Measurements from ENCODE around the gene PTPN18. TPM values are rescaled to one million over a fixed set of nuclear protein-coding genes. Genes with fewer than 3 reads are reported as not detected.

Gene PTPN18
- total RNA-seq, 1 experiment from 2014 or later = 24.4 TPM

- no peak for DNase-seq (ENCODE audit: low spot score)
- in situ Hi-C loops (cut with HindIII; ENCODE audit: low sequenced_read_pairs) = no loop called here
Observed at GRCh38 chr2:130376433-130377293, 20.8 kb downstream of the PTPN18 start.

GRCh38 chr2:130377491-130377890 lies 21.6 kb downstream of the PTPN18 start:
- DNase-seq (ENCODE audit: low spot score) = no peak
- in situ Hi-C loops (cut with HindIII; ENCODE audit: low sequenced_read_pairs) = no loop called here

GRCh38 chr2:130378206-130378897 lies 22.5 kb downstream of the PTPN18 start:
- DNase-seq (ENCODE audit: low spot score) = no peak
- in situ Hi-C loops (cut with HindIII; ENCODE audit: low sequenced_read_pairs) = no loop called here

- in situ Hi-C loops (cut with HindIII; ENCODE audit: low sequenced_read_pairs) = no loop called here
- DNase-seq (ENCODE audit: low spot score) = no peak
Observed at GRCh38 chr2:130378898-130379214, 23.0 kb downstream of the PTPN18 start.

GRCh38 chr2:130380096-130380934 lies 24.5 kb downstream of the PTPN18 start:
- in situ Hi-C loops (cut with HindIII; ENCODE audit: low sequenced_read_pairs) = no loop called here
- DNase-seq (ENCODE audit: low spot score) = no peak

GRCh38 chr2:130381145-130381544 lies 25.3 kb downstream of the PTPN18 start:
- in situ Hi-C loops (cut with HindIII; ENCODE audit: low sequenced_read_pairs) = no loop called here
- DNase-seq (ENCODE audit: low spot score) = no peak

GRCh38 chr2:130381619-130382018 lies 25.8 kb downstream of the PTPN18 start:
- in situ Hi-C loops (cut with HindIII; ENCODE audit: low sequenced_read_pairs) = no loop called here
- DNase-seq (ENCODE audit: low spot score) = no peak

GRCh38 chr2:130382313-130382917 lies 26.6 kb downstream of the PTPN18 start:
- in situ Hi-C loops (cut with HindIII; ENCODE audit: low sequenced_read_pairs) = no loop called here
- DNase-seq (ENCODE audit: low spot score) = no peak

- no peak for DNase-seq (ENCODE audit: low spot score)
- in situ Hi-C loops (cut with HindIII; ENCODE audit: low sequenced_read_pairs) = no loop called here
Observed at GRCh38 chr2:130385709-130386108, 29.9 kb downstream of the PTPN18 start.

- in situ Hi-C loops (cut with HindIII; ENCODE audit: low sequenced_read_pairs) = no loop called here
- no peak for DNase-seq (ENCODE audit: low spot score)
Observed at GRCh38 chr2:130387071-130387400, 31.2 kb downstream of the PTPN18 start.

- DNase-seq (ENCODE audit: low spot score) = no peak
- in situ Hi-C loops (cut with HindIII; ENCODE audit: low sequenced_read_pairs) = no loop called here
Observed at GRCh38 chr2:130387804-130388203, 31.9 kb downstream of the PTPN18 start.

- in situ Hi-C loops (cut with HindIII; ENCODE audit: low sequenced_read_pairs) = no loop called here
- DNase-seq (ENCODE audit: low spot score) = no peak
Observed at GRCh38 chr2:130388221-130388907, 32.5 kb downstream of the PTPN18 start.

- in situ Hi-C loops (cut with HindIII; ENCODE audit: low sequenced_read_pairs) = no loop called here
Observed at GRCh38 chr2:130389358-130389757, 33.5 kb downstream of the PTPN18 start.

GRCh38 chr2:130389783-130390182 lies 33.9 kb downstream of the PTPN18 start:
- no peak for DNase-seq (ENCODE audit: low spot score)
- in situ Hi-C loops (cut with HindIII; ENCODE audit: low sequenced_read_pairs) = no loop called here

More at GRCh38 chr2:130389358-130389757, 33.5 kb downstream of the PTPN18 start:
- no peak for DNase-seq (ENCODE audit: low spot score)

GRCh38 chr2:130390460-130391057 lies 34.7 kb downstream of the PTPN18 start:
- DNase-seq (ENCODE audit: low spot score) = peak; percentile 31
- in situ Hi-C loops (cut with HindIII; ENCODE audit: low sequenced_read_pairs) = no loop called here

- in situ Hi-C loops (cut with HindIII; ENCODE audit: low sequenced_read_pairs) = no loop called here
- DNase-seq (ENCODE audit: low spot score) = peak; percentile 84
Observed at GRCh38 chr2:130391058-130391871, 35.4 kb downstream of the PTPN18 start.

- DNase-seq (ENCODE audit: low spot score) = no peak
- in situ Hi-C loops (cut with HindIII; ENCODE audit: low sequenced_read_pairs) = no loop called here
Observed at GRCh38 chr2:130391872-130392670, 36.2 kb downstream of the PTPN18 start.
